AG04449 (cell line): ENCODE measurements around the gene TRIO.
A peak's percentile ranks its signal among the peaks of the same experiment; 100 is the strongest.

Experiments used
- CTCF ChIA-PET: fragments of 350-600 bp; formaldehyde crosslinking; extraction: SDS; loops from one replicate; lab custom pipeline; 2021; ENCODE audit warnings: antibody characterized with exemption; lab: Yijun Ruan, JAX
- POLR2A ChIA-PET: fragments of 400-600, 350-600 bp; formaldehyde crosslinking; extraction: SDS; loops from one replicate; lab custom pipeline; 2020; ENCODE audit warnings: antibody characterized with exemption, inconsistent platforms; lab: Yijun Ruan, JAX
- DNase-seq: peaks from one replicate; pipeline ENCODE4 v3.0.0-alpha.2; 2010; ENCODE audit warnings: low read depth, low spot score
- H3K4me3 ChIP-seq: 2 replicates; pipeline ENCODE4 v1.5.1; 2011; ENCODE audit warnings: low read depth, mild to moderate bottlenecking, control low read depth, low read length
- TF ChIP-seq, protein P1 (sequence below): IDR thresholded peaks from one replicate; pipeline ENCODE4 v1.5.1; 2011; ENCODE audit warnings: mild to moderate bottlenecking, moderate library complexity, low read length, control low read depth, inconsistent platforms; ENCODE audit not compliant: insufficient read depth; ENCODE audit errors: missing control alignments

The TRIO gene

DNA sequence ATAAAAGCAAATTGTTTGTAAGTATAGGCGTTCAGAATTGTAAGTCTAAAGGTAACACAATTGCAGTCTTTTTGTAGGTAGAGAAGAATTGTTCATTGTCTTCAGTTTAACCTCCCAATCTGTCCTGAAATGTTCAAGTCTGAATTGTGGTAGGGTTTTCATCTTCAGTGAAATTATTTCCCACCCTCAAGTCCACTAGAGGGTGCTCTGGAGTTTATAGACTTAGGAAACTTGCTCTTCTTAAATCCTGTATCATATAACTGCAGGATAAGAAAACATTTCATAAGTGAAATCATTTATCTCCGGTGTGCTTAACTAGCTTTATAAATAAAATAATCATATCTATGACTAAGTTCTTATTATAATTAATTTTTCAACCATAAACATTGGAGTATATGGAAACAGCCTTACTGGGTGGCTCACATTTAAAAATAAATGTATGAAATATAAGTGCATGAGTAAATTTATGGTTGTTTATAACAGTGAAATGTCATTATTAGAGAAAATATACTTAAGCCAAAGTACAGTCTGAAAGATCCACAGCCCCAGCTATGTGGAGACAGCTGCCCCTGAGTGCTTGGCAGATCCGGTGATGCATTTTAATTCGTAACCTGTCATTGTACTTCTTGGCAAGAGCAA is 256.0 kb downstream of the TRIO start:
- H3K4me3 ChIP-seq, result no peak overlapping the region
- TF ChIP-seq, protein P1, sequence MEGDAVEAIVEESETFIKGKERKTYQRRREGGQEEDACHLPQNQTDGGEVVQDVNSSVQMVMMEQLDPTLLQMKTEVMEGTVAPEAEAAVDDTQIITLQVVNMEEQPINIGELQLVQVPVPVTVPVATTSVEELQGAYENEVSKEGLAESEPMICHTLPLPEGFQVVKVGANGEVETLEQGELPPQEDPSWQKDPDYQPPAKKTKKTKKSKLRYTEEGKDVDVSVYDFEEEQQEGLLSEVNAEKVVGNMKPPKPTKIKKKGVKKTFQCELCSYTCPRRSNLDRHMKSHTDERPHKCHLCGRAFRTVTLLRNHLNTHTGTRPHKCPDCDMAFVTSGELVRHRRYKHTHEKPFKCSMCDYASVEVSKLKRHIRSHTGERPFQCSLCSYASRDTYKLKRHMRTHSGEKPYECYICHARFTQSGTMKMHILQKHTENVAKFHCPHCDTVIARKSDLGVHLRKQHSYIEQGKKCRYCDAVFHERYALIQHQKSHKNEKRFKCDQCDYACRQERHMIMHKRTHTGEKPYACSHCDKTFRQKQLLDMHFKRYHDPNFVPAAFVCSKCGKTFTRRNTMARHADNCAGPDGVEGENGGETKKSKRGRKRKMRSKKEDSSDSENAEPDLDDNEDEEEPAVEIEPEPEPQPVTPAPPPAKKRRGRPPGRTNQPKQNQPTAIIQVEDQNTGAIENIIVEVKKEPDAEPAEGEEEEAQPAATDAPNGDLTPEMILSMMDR, result peak; percentile 30
- CTCF ChIA-PET, result interaction anchor here (0.6 to 9.5 kb wide), 25 partner anchors 8 to 424 kb away, joined by 3 to 151 read pairs (median 3); no protein-coding TSS in a partner anchor
- DNase-seq, result no peak
- POLR2A ChIA-PET, result interaction anchor here (1.9 kb wide), 1 partner anchor 42 kb away, joined by 7 read pairs; no protein-coding TSS in a partner anchor

DNA sequence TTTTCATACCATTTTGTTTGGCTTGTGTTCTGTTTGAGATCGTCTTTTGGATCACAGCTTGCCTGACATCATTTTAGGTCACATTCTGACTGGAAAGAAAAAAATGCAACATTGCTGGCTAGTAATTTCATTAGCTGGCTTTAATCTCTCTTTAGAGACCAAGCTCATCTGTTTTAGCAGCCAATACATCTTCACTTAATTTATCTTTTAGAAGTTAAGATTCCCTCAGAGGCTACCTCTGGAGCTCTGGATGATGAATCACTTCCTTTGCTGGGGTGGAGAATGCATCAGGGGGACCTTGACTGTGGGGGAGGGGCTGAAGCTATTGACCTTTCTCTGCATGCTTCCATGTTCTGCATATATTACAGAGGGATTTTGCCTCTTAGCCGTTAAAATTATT is 256.9 kb downstream of the TRIO start:
- H3K4me3 ChIP-seq, result no peak overlapping the region
- CTCF ChIA-PET, result interaction anchor here (1.0 to 9.5 kb wide), 20 partner anchors 10 to 425 kb away, joined by 3 to 151 read pairs (median 4); no protein-coding TSS in a partner anchor
- TF ChIP-seq, protein P1, result no peak
- DNase-seq, result no peak
- POLR2A ChIA-PET, result interaction anchor here (0.6 to 1.9 kb wide), 3 partner anchors 17 to 41 kb away, joined by 3 to 7 read pairs (median 3); no protein-coding TSS in a partner anchor

DNA sequence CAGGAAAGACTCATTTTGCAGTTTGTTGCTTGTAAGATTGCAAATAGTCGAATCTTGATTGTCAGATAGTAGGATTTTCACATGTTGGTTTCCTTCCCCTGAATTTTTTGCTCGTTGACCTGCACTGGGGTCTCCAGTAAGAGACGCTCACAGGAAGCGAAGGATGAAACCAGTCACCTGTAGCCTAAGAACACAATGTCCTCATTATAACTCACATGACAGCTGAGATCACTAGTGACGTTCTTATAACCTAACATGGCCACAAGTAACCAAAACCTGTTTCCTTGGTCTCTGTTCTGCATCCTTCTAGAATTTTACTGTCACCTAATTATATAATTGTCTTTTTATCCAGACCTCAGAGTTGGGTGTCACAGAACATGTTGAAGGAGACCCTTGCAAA is 257.5 kb downstream of the TRIO start:
- no peak for DNase-seq
- POLR2A ChIA-PET, result interaction anchor here (0.6 to 1.9 kb wide), 2 partner anchors 16 to 40 kb away, joined by 3 to 7 read pairs; no protein-coding TSS in a partner anchor
- CTCF ChIA-PET, result interaction anchor here (1.0 to 9.5 kb wide), 9 partner anchors 10 to 248 kb away, joined by 3 to 151 read pairs (median 7); no protein-coding TSS in a partner anchor
- no peak overlapping the region for H3K4me3 ChIP-seq
- TF ChIP-seq, protein P1, result no peak

DNA sequence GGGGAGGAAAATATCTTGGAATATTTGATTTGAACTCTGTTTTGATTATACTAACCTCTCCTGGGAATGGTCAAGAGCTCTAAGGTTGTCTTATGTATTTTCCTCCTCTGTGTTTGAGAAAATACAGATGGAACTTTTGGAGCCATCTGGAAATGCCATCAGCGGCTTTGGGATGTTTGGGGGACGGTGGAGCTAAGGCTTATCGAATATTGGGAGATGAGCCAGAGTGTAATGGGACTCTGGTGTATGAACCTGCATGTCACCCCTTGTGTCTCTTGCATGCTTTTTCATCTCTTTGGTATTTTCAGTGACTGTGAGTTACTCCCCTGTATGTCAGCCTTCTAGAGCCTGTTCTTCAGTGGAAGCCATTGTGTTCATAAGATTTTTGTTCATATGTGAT is 258.5 kb downstream of the TRIO start:
- TF ChIP-seq, protein P1, result no peak
- DNase-seq, result no peak
- CTCF ChIA-PET, result interaction anchor here (1.4 to 9.5 kb wide), 3 partner anchors 10 to 247 kb away, joined by 3 to 151 read pairs (median 5); no protein-coding TSS in a partner anchor
- H3K4me3 ChIP-seq, result no peak overlapping the region
- POLR2A ChIA-PET, result no interaction called here

DNA sequence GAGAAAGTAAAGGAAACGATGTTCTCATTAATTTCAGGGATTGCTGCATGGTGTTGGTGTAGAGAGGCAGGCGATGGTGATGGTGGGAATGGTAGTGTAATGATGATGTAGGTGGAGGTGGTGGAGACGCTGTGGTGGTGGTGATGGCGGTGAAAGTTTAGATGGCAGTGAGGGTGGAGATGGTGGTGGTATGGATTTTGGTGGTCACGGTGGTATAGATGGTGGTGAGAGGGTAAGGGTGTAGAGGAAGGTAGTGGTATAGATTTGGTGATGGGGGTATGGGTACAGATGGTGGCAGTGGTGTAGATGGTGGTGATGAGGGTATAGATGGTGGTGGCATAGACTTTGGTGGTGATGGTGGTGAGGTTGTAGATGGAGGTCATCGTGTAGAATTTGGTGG is 259.3 kb downstream of the TRIO start:
- H3K4me3 ChIP-seq, result no peak overlapping the region
- no peak for DNase-seq
- CTCF ChIA-PET, result interaction anchor here (9.5 kb wide), 1 partner anchor 246 kb away, joined by 151 read pairs; no protein-coding TSS in a partner anchor
- POLR2A ChIA-PET, result no interaction called here
- TF ChIP-seq, protein P1, result no peak

DNA sequence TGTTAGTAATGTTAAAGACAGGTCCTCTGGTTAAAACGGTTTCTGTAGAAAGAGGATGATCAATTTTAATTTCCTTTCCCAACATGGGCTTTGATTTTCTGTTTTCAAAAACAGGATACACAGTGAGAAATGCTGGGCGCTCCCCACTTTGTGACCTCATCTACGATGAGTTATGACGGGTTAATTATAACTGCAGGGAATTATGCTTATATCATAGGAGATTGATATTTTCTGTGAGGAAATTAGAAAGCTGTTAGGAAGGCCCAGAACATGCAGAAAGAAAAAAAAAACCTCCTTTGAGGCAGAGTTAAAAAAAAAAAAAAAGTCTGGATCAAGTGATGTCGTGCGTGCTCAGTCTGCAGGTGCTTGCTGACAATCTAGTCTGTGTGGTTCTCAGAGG is 261.6 kb downstream of the TRIO start:
- no peak for DNase-seq
- ChIA-PET POLR2A (interaction anchor here (0.8 kb wide), 1 partner anchor 510 kb away, joined by 3 read pairs; no protein-coding TSS in a partner anchor), CTCF (interaction anchor here (0.8 to 1.0 kb wide), 2 partner anchors 18 to 244 kb away, joined by 3 to 6 read pairs; no protein-coding TSS in a partner anchor)
- TF ChIP-seq, protein P1, result no peak
- H3K4me3 ChIP-seq, result no peak overlapping the region
